ENCODE data around the gene FBXL5.

The FBXL5 gene

DNA sequence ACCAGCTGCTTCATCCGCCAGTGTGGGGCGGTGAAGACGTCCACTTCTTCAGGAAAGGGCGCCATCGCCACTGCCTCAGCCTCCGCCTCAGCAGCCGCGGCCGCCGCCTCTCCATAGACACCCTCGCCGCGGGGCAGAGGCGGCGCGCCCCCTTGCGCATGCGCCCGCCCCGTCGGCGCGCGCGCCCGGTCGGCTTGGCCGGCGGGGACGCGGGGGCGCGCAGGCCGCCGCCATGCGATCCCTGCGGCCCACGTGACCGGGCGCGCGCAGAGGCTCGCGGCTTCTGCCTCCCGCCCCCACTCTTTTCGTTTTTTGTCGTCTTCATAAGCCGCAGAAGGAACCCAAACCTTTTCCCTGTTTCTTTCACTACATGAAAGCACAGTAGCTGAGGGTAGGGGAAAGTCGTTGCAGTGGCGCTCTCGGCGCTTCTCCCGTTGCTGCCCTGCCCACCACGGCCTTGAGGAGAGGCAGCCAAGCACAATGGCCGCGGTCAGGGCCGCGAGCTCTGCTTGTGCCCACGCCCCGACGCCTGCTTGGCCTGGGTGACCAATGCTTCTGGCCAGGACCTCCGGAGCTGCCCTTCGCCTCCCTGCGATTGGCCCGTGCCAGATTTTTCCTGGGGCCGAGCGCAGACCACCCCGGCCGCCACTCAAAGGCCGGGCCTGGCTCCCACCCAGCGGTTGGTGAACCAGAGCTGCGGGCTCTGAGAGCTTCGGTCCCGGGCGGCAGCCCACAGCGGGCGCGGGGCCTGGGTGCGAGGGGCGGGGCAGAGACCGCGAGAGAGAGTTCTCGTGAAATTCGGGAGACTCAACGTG, at the start of gene FBXL5:
Gene FBXL5, minus strand, starts transcription at position 135 of the 815 bp plus-strand sequence. Its CDS starts 70 bp downstream, at position 65.
- DNase-seq: peak; percentile 84

DNA sequence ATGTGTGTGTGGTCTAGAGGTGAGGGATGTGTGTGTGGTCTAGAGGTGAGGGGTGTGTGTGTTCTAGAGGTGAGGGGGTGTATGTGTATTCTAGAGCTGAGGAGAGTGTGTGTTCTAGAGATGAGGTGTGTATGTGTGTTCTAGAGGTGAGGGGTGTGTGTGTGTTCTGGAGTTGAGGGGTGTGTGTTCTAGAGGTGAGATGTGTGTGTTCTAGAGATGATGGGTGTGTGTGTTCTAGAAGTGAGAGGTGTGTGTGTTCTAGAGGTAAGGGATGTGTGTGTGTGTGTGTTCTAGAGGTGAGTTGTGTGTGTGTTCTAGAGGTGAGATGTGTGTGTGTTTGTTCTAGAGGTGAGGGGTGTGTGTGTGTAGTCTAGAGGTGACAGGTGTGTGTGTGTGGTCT, 49.0 kb upstream of the FBXL5 start:
- DNase-seq: no peak

- no peak for DNase-seq
These were observed 48.3 kb upstream of the FBXL5 start for GRCh38 chr4:15703439-15703838.

GRCh38 chr4:15702941-15703403, 47.8 kb upstream of the FBXL5 start, which contains the start of gene BST1:
BST1 (plus strand) TSS chr4:15703065; CDS start chr4:15703145, 80 bp downstream.
- DNase-seq: no peak

DNA sequence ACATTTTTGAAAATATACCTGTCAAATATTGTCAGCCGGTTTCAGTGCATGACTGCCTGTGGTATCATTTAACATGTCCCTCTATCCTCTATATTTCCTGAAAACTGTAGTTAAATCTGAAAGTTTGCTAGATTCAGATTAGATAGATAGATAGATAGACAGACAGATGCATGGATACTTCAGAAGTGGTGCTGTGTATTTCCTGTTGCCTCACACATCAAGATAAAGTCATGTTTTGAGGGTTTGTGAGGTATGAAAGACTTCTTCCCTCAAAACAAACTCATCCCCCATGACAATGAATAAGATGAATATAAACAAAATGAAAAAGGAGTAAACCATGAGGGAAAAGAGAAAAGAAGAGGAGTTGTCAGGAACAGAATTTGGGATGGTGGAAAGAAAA, 41.7 kb upstream of the FBXL5 start:
- no peak for DNase-seq

- DNase-seq: no peak
These were observed 40.6 kb upstream of the FBXL5 start for GRCh38 chr4:15695729-15696128.

- DNase-seq: no peak
These were observed 40.1 kb upstream of the FBXL5 start for GRCh38 chr4:15695240-15695699.

DNA sequence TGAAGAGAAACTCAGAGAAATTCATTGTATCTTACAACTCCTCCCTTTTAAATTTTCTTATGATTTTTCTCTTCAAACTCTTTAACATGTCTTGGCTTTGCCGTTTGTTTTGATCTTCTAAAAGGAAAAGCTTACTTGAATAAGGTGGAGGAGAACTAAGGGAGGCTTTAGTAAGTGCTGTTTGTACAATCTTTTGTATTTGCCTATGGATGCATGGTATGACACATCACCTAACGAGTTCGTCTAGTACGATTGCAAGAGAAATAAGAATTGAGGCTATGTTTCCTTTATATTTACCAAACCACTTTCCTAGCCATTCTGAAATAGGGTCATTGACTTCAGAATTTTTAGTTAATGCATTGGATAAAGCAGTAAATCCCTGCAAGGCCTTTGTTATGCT, 39.3 kb upstream of the FBXL5 start:
- no peak for DNase-seq

DNA sequence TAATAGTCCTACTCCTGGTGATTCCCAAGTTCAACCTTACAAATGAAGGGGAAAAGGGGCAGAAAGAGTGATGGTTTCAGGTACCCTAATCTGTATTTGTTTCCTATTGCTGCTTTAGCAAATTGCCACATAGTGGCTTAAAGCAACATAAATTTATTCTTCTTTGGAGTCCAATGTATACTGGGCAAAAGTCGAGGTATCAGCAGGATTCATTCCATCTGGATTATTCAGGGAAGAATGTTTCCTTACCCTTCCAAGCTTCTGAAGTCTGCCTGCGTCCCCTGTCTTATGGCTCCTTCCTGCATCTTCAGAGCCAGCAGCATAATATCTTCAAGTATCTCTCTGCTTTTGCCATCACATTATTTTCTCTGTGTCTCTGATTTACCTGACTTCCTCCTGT, 37.4 kb upstream of the FBXL5 start:
- no peak for DNase-seq

- DNase-seq: no peak
These were observed 36.4 kb upstream of the FBXL5 start for GRCh38 chr4:15691346-15692135.

DNA sequence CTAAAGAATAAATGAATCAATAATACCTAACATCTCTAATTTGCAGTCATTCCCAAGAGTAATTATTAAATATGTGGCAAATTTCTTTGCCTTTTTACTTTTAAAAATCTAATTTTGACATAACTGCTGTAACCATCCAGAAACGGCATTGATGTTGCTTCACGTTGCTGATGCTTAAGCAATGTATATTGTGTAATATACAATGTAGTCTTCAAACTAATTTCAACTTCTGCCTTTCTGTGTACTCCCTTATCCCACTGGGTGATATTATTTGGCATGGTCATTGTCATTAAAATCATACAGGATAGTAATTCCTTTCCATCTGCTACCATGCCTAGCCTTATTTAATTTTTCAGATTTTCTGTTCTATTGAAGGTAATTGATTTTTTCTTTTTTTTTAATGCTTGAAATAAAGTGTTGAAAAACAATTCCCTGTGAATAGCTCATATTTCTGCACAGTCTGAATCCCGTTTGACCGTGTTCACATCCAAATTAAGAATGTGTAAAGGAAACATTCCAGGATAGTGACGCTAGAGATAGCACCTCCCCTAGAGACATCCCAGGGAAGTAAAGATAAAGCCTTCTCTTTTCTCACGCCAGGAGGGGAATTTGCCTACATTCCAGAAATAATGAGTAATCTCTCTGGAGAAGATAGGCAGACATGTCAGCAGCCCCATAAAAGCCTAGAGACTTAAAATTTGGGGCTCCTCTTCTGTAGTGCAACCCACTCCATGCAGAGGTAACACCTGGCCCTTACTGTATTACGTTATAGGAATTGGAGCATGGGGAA, 35.1 kb upstream of the FBXL5 start:
- no peak for DNase-seq

DNA sequence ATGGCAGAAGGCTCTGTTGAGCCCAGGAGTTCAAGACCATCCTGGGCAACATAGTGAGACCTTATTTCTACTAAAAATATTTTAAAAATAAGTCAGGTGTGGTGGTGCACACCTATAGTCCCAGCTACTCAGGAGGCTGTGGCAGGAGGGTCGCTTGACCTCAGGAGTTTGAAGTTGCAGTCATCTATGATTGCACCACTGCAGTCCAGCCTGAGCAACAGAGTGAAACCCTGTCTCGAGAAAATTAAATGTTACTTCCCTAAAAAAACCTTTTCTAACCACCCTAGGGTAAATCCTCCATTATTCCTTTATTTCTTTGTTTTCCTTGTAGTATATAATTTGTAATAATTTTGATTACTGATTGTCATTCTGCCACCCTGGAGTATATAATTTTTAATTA, 34.4 kb upstream of the FBXL5 start:
- no peak for DNase-seq

DNA sequence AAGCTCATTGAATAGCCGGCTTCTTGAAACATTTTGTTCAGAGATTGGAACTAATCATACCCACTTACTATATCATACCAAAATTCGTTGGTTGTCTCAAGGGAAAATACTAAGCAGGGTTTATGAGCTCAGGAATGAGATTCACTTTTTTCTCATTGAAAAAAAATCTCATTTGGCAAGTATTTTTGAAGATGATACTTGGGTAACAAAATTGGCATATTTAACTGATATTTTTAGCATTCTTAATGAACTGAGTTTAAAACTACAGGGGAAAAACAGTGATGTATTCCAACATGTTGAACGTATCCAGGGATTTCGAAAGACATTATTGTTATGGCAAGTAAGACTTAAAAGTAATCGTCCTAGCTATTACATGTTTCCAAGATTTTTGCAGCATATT, 32.9 kb upstream of the FBXL5 start:
- no peak for DNase-seq

DNA sequence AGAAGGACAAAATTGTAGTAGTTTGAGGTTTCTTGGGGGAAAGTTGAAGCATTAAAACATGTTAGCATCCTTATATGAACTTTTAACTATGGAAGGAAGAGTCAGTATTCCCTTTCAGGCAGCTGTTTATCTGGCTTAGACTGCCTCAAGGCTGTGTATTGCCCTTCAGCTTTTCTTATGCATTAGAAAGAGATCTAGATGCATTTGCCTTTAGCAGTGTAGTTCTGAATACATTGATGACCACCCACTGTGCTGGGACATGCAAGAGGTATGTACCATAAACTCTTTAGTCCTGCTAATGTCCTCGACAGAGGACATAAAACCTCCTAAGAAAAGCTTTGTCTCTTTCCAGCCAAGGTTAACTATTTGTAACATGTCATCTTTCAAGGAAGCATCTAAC, 29.3 kb upstream of the FBXL5 start:
- DNase-seq: no peak

DNA sequence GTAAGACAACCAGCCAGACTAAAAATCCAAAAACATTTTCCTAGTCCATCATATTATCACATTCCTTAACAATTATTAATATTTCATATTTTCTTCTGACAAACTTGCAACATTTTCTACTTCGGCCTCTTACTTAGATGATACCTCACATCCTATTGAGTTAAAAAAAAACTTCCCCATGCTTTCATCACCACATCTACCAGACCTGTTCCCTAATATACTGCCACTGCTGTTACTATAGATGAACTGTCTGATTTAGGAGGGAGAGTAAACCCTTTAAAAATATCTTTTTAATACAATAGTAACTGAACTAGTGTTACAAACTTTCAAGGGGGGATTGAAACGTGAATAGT, 28.0 kb upstream of the FBXL5 start:
- no peak for DNase-seq

- DNase-seq: no peak
These were observed 27.3 kb upstream of the FBXL5 start for GRCh38 chr4:15682242-15683142.

DNA sequence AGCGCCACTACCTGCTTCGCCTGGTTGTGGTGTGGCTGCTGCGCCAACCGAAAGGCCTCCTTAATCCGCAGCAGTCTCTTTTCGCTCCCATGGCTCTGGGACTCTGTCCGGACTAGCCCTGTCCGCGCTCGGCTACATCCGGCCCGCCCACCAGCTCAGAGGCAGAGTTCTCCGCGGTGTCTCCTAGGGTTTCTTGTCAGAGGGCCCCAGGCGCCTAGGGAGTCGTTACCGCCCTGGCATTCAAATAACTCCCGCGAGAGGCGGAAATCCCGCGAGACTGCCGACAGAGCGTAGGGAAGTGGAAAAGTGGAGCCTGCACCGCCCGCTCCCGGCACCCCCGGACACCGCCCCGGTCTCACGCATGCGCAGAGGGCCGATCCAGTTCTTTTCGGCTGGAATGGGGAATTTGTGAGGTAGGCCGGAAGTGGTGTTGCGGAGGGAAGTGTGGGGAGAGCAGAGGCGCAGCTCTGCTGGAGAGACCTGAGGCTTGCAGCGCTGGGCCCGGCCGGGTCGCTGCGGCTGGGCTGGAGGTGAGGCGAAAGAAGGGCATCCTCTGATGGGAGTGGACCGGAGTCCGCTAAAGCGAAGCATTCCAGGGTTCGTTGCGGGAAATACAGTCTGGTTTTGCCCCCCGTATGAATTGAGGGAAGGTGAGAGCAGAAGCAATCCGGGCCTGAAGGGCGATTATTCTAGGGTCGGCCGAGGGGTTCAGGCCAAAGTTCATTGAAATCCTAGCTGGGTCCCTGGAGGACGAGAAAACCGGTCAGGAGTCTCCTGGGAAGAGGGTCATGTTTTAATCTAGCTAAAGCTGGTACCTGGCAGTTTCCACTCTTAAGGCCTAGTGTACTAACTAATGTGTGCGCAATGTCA, 26.4 kb upstream of the FBXL5 start, which contains the start of gene FAM200B:
Gene FAM200B, plus strand, starts transcription at position 456 of the 870 bp plus-strand sequence. CDS start 5,151 bp downstream, outside the sequence.
- peak; percentile 98 for DNase-seq

- no peak for DNase-seq
These were observed 25.9 kb upstream of the FBXL5 start for GRCh38 chr4:15681067-15681371.

- DNase-seq: peak; percentile 23
These were observed 22.4 kb upstream of the FBXL5 start for GRCh38 chr4:15677507-15677988.

- no peak for DNase-seq
These were observed 21.7 kb upstream of the FBXL5 start for GRCh38 chr4:15676899-15677298.

- DNase-seq: no peak
These were observed 20.9 kb upstream of the FBXL5 start for GRCh38 chr4:15676039-15676438.
